ENCODE data around the gene LRRK1. TPM values are rescaled to one million over a fixed set of nuclear protein-coding genes. Genes with fewer than 3 reads are reported as not detected.

LRRK1 gene
- total RNA-seq, 4 donors from 2014 or later, result 14.1 to 31.5 (median 16.8) TPM

DNA sequence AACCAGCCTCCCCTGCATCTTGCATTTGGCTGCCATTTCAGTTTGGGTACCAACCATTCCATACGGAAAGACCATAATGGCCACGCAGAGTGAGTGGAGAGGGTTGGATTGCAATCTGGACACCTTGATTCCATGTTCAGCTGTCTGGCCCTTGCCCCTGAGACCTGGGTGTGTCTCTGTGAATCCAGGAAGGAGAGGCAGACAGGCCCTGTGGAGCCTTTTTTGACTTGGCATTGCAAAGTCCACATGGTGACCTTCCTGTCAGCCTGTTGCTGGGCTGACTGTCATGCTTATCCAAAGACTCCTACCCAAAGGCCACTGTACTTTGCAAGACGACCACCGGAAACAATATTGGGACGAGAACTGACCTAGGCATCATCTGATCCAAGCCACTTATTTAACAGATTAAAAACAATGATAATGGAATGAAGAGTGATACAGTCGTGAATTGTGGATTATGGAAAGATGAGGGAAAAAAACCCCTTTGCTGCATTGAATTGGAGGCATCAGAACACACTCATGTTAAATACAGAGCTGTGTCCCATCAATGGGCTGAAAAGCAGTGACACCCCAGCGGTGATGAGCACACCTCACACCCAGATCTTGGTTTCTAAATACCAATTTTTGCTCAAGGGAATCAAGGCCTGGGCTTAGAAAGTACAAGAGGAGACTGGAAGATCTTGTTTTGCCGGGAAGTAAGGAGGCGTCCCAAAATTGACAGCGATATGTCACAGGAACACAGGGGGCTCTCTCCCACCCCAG lies 86.0 kb downstream of the LRRK1 start:
- no peak for DNase-seq (ENCODE audit: low spot score in 2 of 2)
- WGBS, 2 donors, result 96 to 97% methylated on average over 10 of the region's 10 CpGs
- no peaks in the 10 kb centered on the region for H3K9me3 ChIP-seq
- H3K4me3 ChIP-seq, result no peak overlapping the region
- no peak overlapping the region for H3K27ac ChIP-seq
- peaks cover 0 to 18% (median 0%) of the 10 kb centered on the region in 4 donors for H3K4me1 ChIP-seq
- H3K36me3 ChIP-seq, result peaks cover 0 to 9% (median 0%) of the 10 kb centered on the region in 3 donors
- H3K27me3 ChIP-seq, result no peaks in the 10 kb centered on the region
- TF ChIP-seq EP300 (IDR thresholded peaks at IDR 0.05) (no peak), CTCF (IDR thresholded peaks at IDR 0.05) (no peak), POLR2A (IDR thresholded peaks at IDR 0.05) (no peak)

DNA sequence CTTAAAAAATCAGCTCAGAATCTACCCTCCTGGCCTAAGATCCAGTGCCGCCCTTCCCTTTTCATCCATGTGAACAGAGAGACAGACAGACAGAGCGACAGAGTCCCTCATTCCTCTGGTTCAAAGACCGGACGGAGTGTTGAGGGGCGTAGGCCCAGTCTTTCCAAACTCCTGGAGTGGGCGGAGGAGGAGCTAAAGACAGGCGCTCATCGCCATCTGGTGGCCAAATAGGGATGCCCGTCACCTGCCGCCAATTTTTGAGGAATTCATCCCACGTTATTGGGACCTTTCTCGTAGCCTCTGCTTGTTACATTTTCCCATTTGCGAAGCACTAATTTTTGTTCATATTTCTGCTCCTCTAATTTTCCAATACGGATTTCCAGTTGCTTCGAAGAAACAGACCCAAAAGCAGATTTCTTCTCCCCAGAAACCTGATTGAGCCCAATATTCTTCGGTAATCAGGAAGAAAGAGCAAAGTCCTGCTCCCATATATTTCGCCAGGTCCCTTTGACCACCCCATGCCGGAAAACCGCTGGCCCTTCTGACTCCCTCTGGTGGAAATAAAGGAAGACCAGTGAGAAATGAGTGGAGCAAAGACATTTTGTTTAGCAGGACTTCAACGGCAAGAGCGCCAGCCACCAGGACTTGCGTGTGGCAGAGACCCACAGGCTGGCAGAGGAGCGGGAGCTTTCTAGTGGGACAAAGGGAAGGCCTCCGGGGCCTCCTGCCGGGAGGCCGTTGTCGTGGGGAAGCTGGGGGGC lies 88.0 kb downstream of the LRRK1 start:
- 17 to 20% methylated on average over 27 of the region's 27 CpGs for WGBS, 2 donors
- H3K4me1 ChIP-seq, result peaks cover 0 to 18% (median 0%) of the 10 kb centered on the region in 4 donors
- DNase-seq (ENCODE audit: low spot score in 2 of 2), result peak; percentile 60 to 84
- peaks cover 0 to 3% (median 0%) of the 10 kb centered on the region in 3 donors for H3K36me3 ChIP-seq
- H3K27me3 ChIP-seq, result no peaks in the 10 kb centered on the region
- peak overlapping the region in 2 of 4 donors; percentile 17 to 18 for H3K4me3 ChIP-seq
- H3K27ac ChIP-seq, result peak overlapping the region in 1 of 4 donors; percentile 40
- TF ChIP-seq CTCF (IDR thresholded peaks at IDR 0.05), result peak; percentile 93 to 95 (median 93)
- no peak for TF ChIP-seq POLR2A (IDR thresholded peaks at IDR 0.05)
- H3K9me3 ChIP-seq, result no peaks in the 10 kb centered on the region

GRCh38 chr15:101008158-101009139 lies 89.3 kb downstream of the LRRK1 start:
- WGBS, 2 donors, result 30 to 41% methylated on average over 37 to 41 of the region's 48 CpGs
- DNase-seq (ENCODE audit: low spot score in 2 of 2), result peak; percentile 60 to 66
- Histone ChIP-seq H3K4me3 (peak overlapping the region; percentile 24 to 52 (median 38)), H3K36me3 (peaks cover 0 to 8% (median 0%) of the 10 kb centered on the region in 3 donors), H3K9me3 (no peaks in the 10 kb centered on the region), H3K27ac (no peak overlapping the region), H3K4me1 (peaks cover 0 to 18% (median 0%) of the 10 kb centered on the region in 4 donors), H3K27me3 (no peaks in the 10 kb centered on the region)
- peak in 1 of 2 donors; percentile 9 for TF ChIP-seq EP300 (IDR thresholded peaks at IDR 0.05)
- TF ChIP-seq CTCF (IDR thresholded peaks at IDR 0.05), result peak; percentile 92 to 99 (median 98)
- TF ChIP-seq POLR2A (IDR thresholded peaks at IDR 0.05), result no peak

GRCh38 chr15:101009176-101009575 lies 90.0 kb downstream of the LRRK1 start:
- Histone ChIP-seq H3K9me3 (no peaks in the 10 kb centered on the region), H3K27me3 (no peaks in the 10 kb centered on the region), H3K4me1 (peaks cover 0 to 18% (median 0%) of the 10 kb centered on the region in 4 donors), H3K36me3 (peaks cover 0 to 9% (median 0%) of the 10 kb centered on the region in 3 donors), H3K4me3 (no peak overlapping the region), H3K27ac (no peak overlapping the region)
- no peak for DNase-seq (ENCODE audit: low spot score in 2 of 2)
- 83 to 97% methylated on average over 2 of the region's 2 CpGs for WGBS, 2 donors
- TF ChIP-seq EP300 (IDR thresholded peaks at IDR 0.05) (no peak), POLR2A (IDR thresholded peaks at IDR 0.05) (no peak), CTCF (IDR thresholded peaks at IDR 0.05) (no peak)
